ENCODE data around the gene ATP9A.
"Not testable (repeated sequence)": the region's sequence is repeated elsewhere in the genome, so short reads cannot be mapped to it uniquely, and the experiment has no call there.

The ATP9A gene

GRCh38 chr20:51750770-51751388, 17.3 kb downstream of the ATP9A start:
- DNase-seq (ENCODE audit: low spot score), result no peak

- DNase-seq (ENCODE audit: low spot score), result peak; percentile 79
These were observed 18.0 kb downstream of the ATP9A start for GRCh38 chr20:51750037-51750769.

GRCh38 chr20:51749674-51750036, 18.5 kb downstream of the ATP9A start:
- no peak for DNase-seq (ENCODE audit: low spot score)

GRCh38 chr20:51747182-51747911, 20.8 kb downstream of the ATP9A start:
- no peak for DNase-seq (ENCODE audit: low spot score)

- DNase-seq (ENCODE audit: low spot score), result no peak
These were observed 22.4 kb downstream of the ATP9A start for GRCh38 chr20:51745804-51746203.

- DNase-seq (ENCODE audit: low spot score), result no peak
These were observed 27.4 kb downstream of the ATP9A start for GRCh38 chr20:51740838-51741237.

- DNase-seq (ENCODE audit: low spot score), result not testable (repeated sequence)
These were observed 27.9 kb downstream of the ATP9A start for GRCh38 chr20:51740308-51740707.

- DNase-seq (ENCODE audit: low spot score), result no peak
These were observed 28.4 kb downstream of the ATP9A start for GRCh38 chr20:51739722-51740249.

- no peak for DNase-seq (ENCODE audit: low spot score)
These were observed 29.2 kb downstream of the ATP9A start for GRCh38 chr20:51738877-51739447.

- not testable (repeated sequence) for DNase-seq (ENCODE audit: low spot score)
These were observed 29.9 kb downstream of the ATP9A start for GRCh38 chr20:51738261-51738660.

- no peak for DNase-seq (ENCODE audit: low spot score)
These were observed 31.2 kb downstream of the ATP9A start for GRCh38 chr20:51736947-51737346.

GRCh38 chr20:51735728-51736600, 32.2 kb downstream of the ATP9A start:
- DNase-seq (ENCODE audit: low spot score), result no peak

- DNase-seq (ENCODE audit: low spot score), result no peak
These were observed 33.1 kb downstream of the ATP9A start for GRCh38 chr20:51734876-51735720.

- DNase-seq (ENCODE audit: low spot score), result no peak
These were observed 35.1 kb downstream of the ATP9A start for GRCh38 chr20:51733070-51733469.

- no peak for DNase-seq (ENCODE audit: low spot score)
These were observed 35.9 kb downstream of the ATP9A start for GRCh38 chr20:51732096-51732791.

- DNase-seq (ENCODE audit: low spot score), result no peak
These were observed 36.5 kb downstream of the ATP9A start for GRCh38 chr20:51731731-51732095.

GRCh38 chr20:51729771-51730170, 38.4 kb downstream of the ATP9A start:
- no peak for DNase-seq (ENCODE audit: low spot score)

GRCh38 chr20:51728737-51729136, 39.5 kb downstream of the ATP9A start:
- no peak for DNase-seq (ENCODE audit: low spot score)

- DNase-seq (ENCODE audit: low spot score), result no peak
These were observed 40.3 kb downstream of the ATP9A start for GRCh38 chr20:51727872-51728271.

- no peak for DNase-seq (ENCODE audit: low spot score)
These were observed 42.5 kb downstream of the ATP9A start for GRCh38 chr20:51725584-51726176.
